Kidney (tissue), 14 donors: ENCODE measurements around the gene EIF3K. TPM values are rescaled to one million over a fixed set of nuclear protein-coding genes. Genes with fewer than 3 reads are reported as not detected.
A peak's percentile ranks its signal among the peaks of the same experiment; 100 is the strongest.

Experiments used
- DNase-seq, 5 donors: peaks; one replicate each; pipeline ENCODE4 v3.0.0-alpha.2; 2013 to 2020
- FAIRE-seq: peaks from 2 replicates; lab custom pipeline; 2012; peaks lifted over from hg19 to GRCh38; lab: Jason Lieb, UNC
- H3K27ac ChIP-seq, 2 donors: one replicate each; pipeline ENCODE4 v1.7.0; 2013; ENCODE audit warnings: low read depth in 2 of 2, low read length in 2 of 2, inconsistent platforms in 1 of 2
- H3K27me3 ChIP-seq: one replicate; pipeline ENCODE4 v1.7.1; 2013; ENCODE audit warnings: low read length, inconsistent platforms; ENCODE audit not compliant: control insufficient read depth, insufficient read depth
- H3K36me3 ChIP-seq, 3 donors: one replicate each; pipeline versions ENCODE4 v1.7.0 to v1.7.1; 2013; ENCODE audit warnings: low read length in 3 of 3, control low read depth in 1 of 3, inconsistent platforms in 1 of 3; ENCODE audit not compliant: insufficient read depth in 3 of 3, control insufficient read depth in 2 of 3
- H3K4me1 ChIP-seq, 3 donors: one replicate each; pipeline versions ENCODE4 v1.7.0 to v1.7.1; 2013; ENCODE audit warnings: low read length in 3 of 3, inconsistent platforms in 1 of 3, low read depth in 1 of 3; ENCODE audit not compliant: control insufficient read depth in 2 of 3, insufficient read depth in 2 of 3
- H3K4me3 ChIP-seq, 3 donors: one replicate each; pipeline versions ENCODE4 v1.7.0 to v1.8.1; 2013; ENCODE audit warnings: low read length in 3 of 3, control low read depth in 1 of 3, inconsistent platforms in 1 of 3
- H3K9ac ChIP-seq, 3 donors: one replicate each; pipeline versions ENCODE4 v1.7.0 to v1.7.1; 2013; ENCODE audit warnings: low read length in 3 of 3, control low read depth in 1 of 3, inconsistent platforms in 1 of 3
- H3K9me3 ChIP-seq, 3 donors: one replicate each; pipeline versions ENCODE4 v1.7.0 to v1.7.1; 2013; ENCODE audit warnings: low read length in 3 of 3, control low read depth in 1 of 3, inconsistent platforms in 1 of 3; ENCODE audit not compliant: control insufficient read depth in 2 of 3, insufficient read depth in 1 of 3
- CTCF ChIP-seq: IDR thresholded peaks from 3 replicates; pipeline ENCODE4 v1.5.1; 2012; ENCODE audit warnings: mild to moderate bottlenecking, moderate library complexity, borderline replicate concordance; ENCODE audit not compliant: insufficient read depth; ENCODE audit errors: extremely low read depth
- intact Hi-C: fragments of 100-400 bp; cut with DNase I; formaldehyde crosslinking; loops from one replicate; pipeline ENCODE4 v1.11.1; 2022
- polyA plus RNA-seq: library from polyadenylated mRNA; stranded (reverse); fragments of 350-450 nt; fragmentation: Illumina TruSeq; extraction: RNeasy Lipid Tissue Mini Kit (QIAGEN cat#74804); gene quantifications from one replicate; pipeline ENCODE4 v1.2.3, GENCODE V29; 2014; ENCODE audit warnings: low read depth, low replicate concordance; ENCODE audit not compliant: insufficient read depth
- total RNA-seq: library from RNA; stranded (reverse); fragmentation: NEBNext Ultra II Directional; extraction: Animal tissue kit (Norgen Biotek cat#: 25700); gene quantifications from one replicate; pipeline ENCODE4 v1.2.1, GENCODE V29; 2021
- donor health status: control.
- donor health status: control.
- donor health status: control.
- donor health status: control.
- donor health status: control.
- donor health status: DM: yes; HTN: yes; CAD: no.
- donor health status: Normal renal cell carcinoma (clear cell type).

EIF3K gene
- total and polyA plus RNA-seq, 2 donors from 2014 or later: 259 to 723 TPM

- DNase-seq: peak in 2 of 5 donors; percentile 69 to 74
These were observed 57.3 kb downstream of the EIF3K start for GRCh38 chr19:38676023-38676877.

GRCh38 chr19:38676878-38677646 lies 58.1 kb downstream of the EIF3K start:
- Histone ChIP-seq H3K9me3 (no peaks in the 10 kb centered on the region), H3K9ac (peak overlapping the region in 2 of 3 donors; percentile 22 to 29), H3K27me3 (no peaks in the 10 kb centered on the region), H3K4me1 (peaks cover 0 to 69% (median 68%) of the 10 kb centered on the region in 3 donors), H3K27ac (peak overlapping the region; percentile 90 to 92), H3K4me3 (peak overlapping the region in 1 of 3 donors; percentile 8), H3K36me3 (peaks cover 0 to 10% (median 3%) of the 10 kb centered on the region in 3 donors)
- DNase-seq: peak in 1 of 5 donors; percentile 36
- no peak for FAIRE-seq
- intact Hi-C loops: no loop called here
- no peak for TF ChIP-seq CTCF

More at GRCh38 chr19:38676023-38676877, 57.3 kb downstream of the EIF3K start:
- Histone ChIP-seq H3K27ac (peak overlapping the region; percentile 90 to 92), H3K36me3 (peaks cover 0 to 10% (median 3%) of the 10 kb centered on the region in 3 donors), H3K4me1 (peaks cover 0 to 73% (median 71%) of the 10 kb centered on the region in 3 donors), H3K9ac (peak overlapping the region in 2 of 3 donors; percentile 22 to 29), H3K4me3 (peak overlapping the region in 1 of 3 donors; percentile 7), H3K9me3 (no peaks in the 10 kb centered on the region), H3K27me3 (no peaks in the 10 kb centered on the region)
- no peak for FAIRE-seq
- TF ChIP-seq CTCF: no peak
- intact Hi-C loops: no loop called here

- H3K4me3 ChIP-seq: no peak overlapping the region
- H3K9ac ChIP-seq: peak overlapping the region in 1 of 3 donors; percentile 24
- peaks cover 0 to 79% (median 79%) of the 10 kb centered on the region in 3 donors for H3K4me1 ChIP-seq
- DNase-seq (peak in 1 of 5 donors; percentile 43), FAIRE-seq (no peak)
- no peaks in the 10 kb centered on the region for H3K9me3 ChIP-seq
- H3K27ac ChIP-seq: peak overlapping the region; percentile 53 to 100
- no peaks in the 10 kb centered on the region for H3K27me3 ChIP-seq
- H3K36me3 ChIP-seq: peaks cover 0 to 10% (median 3%) of the 10 kb centered on the region in 3 donors
- TF ChIP-seq CTCF: no peak
- intact Hi-C loops: no loop called here
These were observed 59.4 kb downstream of the EIF3K start for GRCh38 chr19:38678217-38678890.
